Skeletal muscle satellite cell (primary cell): ENCODE measurements around the gene DHTKD1.
"Not testable (repeated sequence)": the region's sequence is repeated elsewhere in the genome, so short reads cannot be mapped to it uniquely, and the experiment has no call there.

Source experiments
- H3K27me3 ChIP-seq: 2 replicates; pipeline ENCODE4 v1.7.0; 2013; ENCODE audit warnings: low read length; ENCODE audit not compliant: control insufficient read depth, insufficient read depth
- H3K36me3 ChIP-seq: 2 replicates; pipeline ENCODE4 v1.7.0; 2013; ENCODE audit warnings: mild to moderate bottlenecking, control low read depth, low read length; ENCODE audit not compliant: insufficient read depth
- H3K4me1 ChIP-seq: 2 replicates; pipeline ENCODE4 v1.7.0; 2013; ENCODE audit warnings: low read length; ENCODE audit not compliant: control insufficient read depth, insufficient read depth
- H3K4me2 ChIP-seq: 2 replicates; pipeline ENCODE4 v1.7.0; 2013; ENCODE audit warnings: mild to moderate bottlenecking, low read length
- H3K4me3 ChIP-seq: 2 replicates; pipeline ENCODE4 v1.7.0; 2013; ENCODE audit warnings: low read length
- H3K9ac ChIP-seq: 2 replicates; pipeline ENCODE4 v1.7.0; 2013; ENCODE audit warnings: mild to moderate bottlenecking, low read depth, low read length, moderate library complexity
- H3K9me3 ChIP-seq: replicated peaks from 2 replicates; pipeline ENCODE4 v1.7.0; 2013; ENCODE audit warnings: mild to moderate bottlenecking, control low read depth, low read length

DHTKD1 gene

DNA sequence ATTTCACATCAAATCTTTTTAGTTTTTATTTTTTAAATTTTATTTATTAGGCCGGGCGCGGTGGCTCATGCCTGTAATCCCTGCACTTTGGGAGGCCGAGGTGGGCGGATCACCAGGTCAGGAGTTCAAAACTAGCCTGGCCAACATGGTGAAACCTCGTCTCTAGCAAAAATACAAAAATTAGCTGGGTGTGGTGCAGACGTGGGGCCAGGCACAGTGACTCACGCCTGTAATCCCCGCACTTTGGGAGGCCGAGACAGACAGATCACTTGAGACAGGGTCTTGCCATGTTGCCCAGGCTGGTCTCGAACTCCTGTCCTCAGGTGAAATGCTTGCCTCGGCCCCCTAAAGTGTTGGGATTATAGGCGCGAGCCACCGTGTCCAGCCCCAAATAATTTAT is 2.7 kb downstream of the DHTKD1 start:
- peaks cover 11% of the 10 kb centered on the region for H3K4me1 ChIP-seq
- not testable (repeated sequence) for H3K9ac ChIP-seq, H3K36me3 ChIP-seq, H3K4me2 ChIP-seq, H3K9me3 ChIP-seq, H3K27me3 ChIP-seq, H3K4me3 ChIP-seq

- Histone ChIP-seq H3K9ac (no peak overlapping the region), H3K4me2 (no peak overlapping the region), H3K4me1 (peaks cover 8% of the 10 kb centered on the region), H3K9me3 (no peaks in the 10 kb centered on the region), H3K4me3 (no peak overlapping the region), H3K36me3 (no peaks in the 10 kb centered on the region), H3K27me3 (no peaks in the 10 kb centered on the region)
Measured at GRCh38 chr10:12073526-12073925, 4.8 kb downstream of the DHTKD1 start.

DNA sequence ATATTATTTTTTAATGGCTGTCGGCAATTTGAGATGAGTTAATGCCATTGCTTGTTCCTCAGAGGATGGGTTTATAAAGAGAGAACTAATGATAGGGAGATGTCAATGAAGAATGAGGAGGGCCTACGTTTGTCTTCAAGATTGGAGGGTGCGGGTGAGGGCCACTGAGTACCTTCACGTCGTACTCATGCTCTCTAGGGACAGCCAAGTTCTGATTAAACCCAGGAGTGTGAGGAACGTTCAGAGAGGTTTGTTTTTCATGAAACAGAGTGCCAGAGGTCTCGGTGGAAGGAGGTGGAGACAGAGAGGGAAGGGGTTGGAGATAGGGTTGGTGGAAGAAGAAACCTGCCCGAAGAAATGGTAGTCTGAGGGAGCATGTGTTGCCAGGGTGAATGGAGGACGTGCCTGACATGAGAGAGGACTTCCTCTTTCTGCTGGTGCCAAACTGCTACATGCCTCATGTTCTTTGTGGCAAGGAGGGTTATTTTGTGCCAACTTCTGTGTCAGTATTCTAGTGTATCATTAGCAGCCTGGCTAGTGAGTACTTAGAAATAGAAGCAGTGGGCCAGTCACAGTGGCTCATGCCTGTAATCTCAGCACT is 8.9 kb downstream of the DHTKD1 start:
- Histone ChIP-seq H3K36me3 (no peaks in the 10 kb centered on the region), H3K4me2 (no peak overlapping the region), H3K9me3 (no peaks in the 10 kb centered on the region), H3K9ac (no peak overlapping the region), H3K27me3 (no peaks in the 10 kb centered on the region), H3K4me1 (peaks cover 12% of the 10 kb centered on the region), H3K4me3 (no peak overlapping the region)

- Histone ChIP-seq H3K4me3 (no peak overlapping the region), H3K36me3 (no peaks in the 10 kb centered on the region), H3K4me1 (peaks cover 12% of the 10 kb centered on the region), H3K4me2 (no peak overlapping the region), H3K9me3 (no peaks in the 10 kb centered on the region), H3K9ac (no peak overlapping the region), H3K27me3 (no peaks in the 10 kb centered on the region)
Measured at GRCh38 chr10:12081470-12081869, 12.7 kb downstream of the DHTKD1 start.

- no peak overlapping the region for H3K9ac ChIP-seq
Measured at GRCh38 chr10:12081879-12082557, 13.3 kb downstream of the DHTKD1 start.

DNA sequence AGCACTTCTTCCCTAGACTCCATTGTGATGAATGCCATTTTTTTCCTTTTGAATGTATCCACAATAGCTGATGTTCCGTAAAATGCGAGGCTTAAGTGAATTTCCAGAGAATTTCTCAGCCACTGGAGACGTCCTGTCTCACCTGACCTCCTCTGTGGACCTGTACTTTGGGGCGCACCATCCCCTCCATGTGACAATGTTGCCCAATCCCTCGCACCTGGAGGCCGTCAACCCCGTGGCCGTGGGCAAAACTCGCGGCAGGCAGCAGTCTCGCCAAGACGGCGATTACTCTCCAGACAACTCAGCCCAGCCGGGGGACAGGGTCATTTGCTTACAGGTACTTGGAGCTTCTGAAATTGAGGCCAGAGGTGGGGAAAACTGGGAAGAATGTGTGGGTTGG is 20.2 kb downstream of the DHTKD1 start:
- Histone ChIP-seq H3K27me3 (no peaks in the 10 kb centered on the region), H3K4me1 (no peaks in the 10 kb centered on the region), H3K9me3 (no peaks in the 10 kb centered on the region), H3K36me3 (peaks cover 18% of the 10 kb centered on the region), H3K4me2 (no peak overlapping the region), H3K4me3 (no peak overlapping the region), H3K9ac (no peak overlapping the region)

More at GRCh38 chr10:12081879-12082557, 13.3 kb downstream of the DHTKD1 start:
- H3K36me3 ChIP-seq: peaks cover 2% of the 10 kb centered on the region
- H3K27me3 ChIP-seq: no peaks in the 10 kb centered on the region
- peaks cover 12% of the 10 kb centered on the region for H3K4me1 ChIP-seq
- no peak overlapping the region for H3K4me2 ChIP-seq
- H3K9me3 ChIP-seq: no peaks in the 10 kb centered on the region
- H3K4me3 ChIP-seq: no peak overlapping the region

DNA sequence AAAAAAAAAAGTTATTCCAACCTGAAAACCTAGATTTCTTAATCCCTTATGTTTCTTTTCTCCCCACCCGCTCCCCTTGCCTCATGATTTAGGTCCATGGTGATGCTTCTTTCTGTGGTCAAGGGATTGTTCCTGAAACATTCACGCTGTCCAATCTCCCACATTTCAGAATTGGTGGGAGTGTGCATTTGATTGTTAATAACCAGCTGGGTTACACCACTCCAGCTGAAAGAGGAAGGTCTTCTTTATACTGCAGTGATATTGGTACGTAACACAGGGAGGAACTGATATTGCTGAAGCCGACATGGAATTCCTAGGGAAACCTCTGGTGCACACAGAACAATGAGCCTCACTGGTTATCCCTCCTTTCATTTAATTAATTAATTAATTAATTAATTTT is 22.7 kb downstream of the DHTKD1 start:
- H3K4me1 ChIP-seq: no peaks in the 10 kb centered on the region
- no peak overlapping the region for H3K9ac ChIP-seq
- peaks cover 24% of the 10 kb centered on the region for H3K36me3 ChIP-seq
- H3K4me2 ChIP-seq: no peak overlapping the region
- H3K9me3 ChIP-seq: no peaks in the 10 kb centered on the region
- H3K27me3 ChIP-seq: no peaks in the 10 kb centered on the region
- no peak overlapping the region for H3K4me3 ChIP-seq

DNA sequence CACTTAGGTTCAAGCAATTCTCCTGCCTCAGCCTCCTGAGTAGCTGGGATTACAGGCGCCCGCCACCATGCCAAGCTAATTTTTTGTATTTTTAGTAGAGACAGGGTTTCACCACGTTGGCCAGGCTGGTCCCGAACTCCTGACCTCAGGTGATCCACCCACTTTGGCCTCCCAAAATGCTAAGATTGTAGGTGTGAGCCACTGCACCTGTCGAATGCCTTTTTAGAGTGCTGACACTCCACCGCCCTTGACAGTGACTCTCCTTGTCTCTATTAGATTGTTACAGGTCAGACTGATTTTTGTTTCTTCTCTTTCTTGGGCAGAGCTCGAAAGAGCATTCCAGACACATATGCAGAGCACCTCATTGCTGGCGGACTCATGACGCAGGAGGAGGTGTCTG is 28.6 kb downstream of the DHTKD1 start:
- not testable (repeated sequence) for H3K4me1 ChIP-seq, H3K4me3 ChIP-seq, H3K27me3 ChIP-seq, H3K4me2 ChIP-seq, H3K9ac ChIP-seq, H3K9me3 ChIP-seq
- H3K36me3 ChIP-seq: peaks cover 23% of the 10 kb centered on the region

GRCh38 chr10:12097791-12098190 is 29.0 kb downstream of the DHTKD1 start:
- H3K4me2 ChIP-seq: no peak overlapping the region
- H3K9me3 ChIP-seq: no peaks in the 10 kb centered on the region
- H3K36me3 ChIP-seq: peaks cover 23% of the 10 kb centered on the region
- H3K4me1 ChIP-seq: peaks cover 5% of the 10 kb centered on the region
- H3K9ac ChIP-seq: no peak overlapping the region
- no peaks in the 10 kb centered on the region for H3K27me3 ChIP-seq
- H3K4me3 ChIP-seq: no peak overlapping the region

DNA sequence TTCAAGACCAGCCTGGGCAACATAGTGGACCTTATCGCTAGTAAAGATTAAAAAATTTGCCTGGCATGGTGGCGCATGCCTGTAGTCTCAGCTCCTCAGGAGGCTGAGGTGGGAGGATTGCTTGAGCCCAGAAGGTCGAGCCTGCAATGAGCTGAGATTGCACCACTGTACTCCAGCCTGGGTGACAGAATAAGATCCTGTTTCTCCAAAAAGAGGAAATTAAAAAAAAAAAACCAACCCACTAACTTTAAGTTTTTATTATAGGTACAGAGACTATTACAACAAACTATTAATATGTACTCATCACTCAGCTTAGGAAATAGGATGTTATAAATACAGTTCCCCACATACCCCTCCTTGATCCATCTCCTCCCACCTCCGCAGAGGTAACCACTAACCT is 30.2 kb downstream of the DHTKD1 start:
- H3K9me3 ChIP-seq: no peaks in the 10 kb centered on the region
- no peak overlapping the region for H3K9ac ChIP-seq
- no peak overlapping the region for H3K4me3 ChIP-seq
- H3K27me3 ChIP-seq: no peaks in the 10 kb centered on the region
- peaks cover 17% of the 10 kb centered on the region for H3K36me3 ChIP-seq
- no peak overlapping the region for H3K4me2 ChIP-seq
- H3K4me1 ChIP-seq: peaks cover 5% of the 10 kb centered on the region

DNA sequence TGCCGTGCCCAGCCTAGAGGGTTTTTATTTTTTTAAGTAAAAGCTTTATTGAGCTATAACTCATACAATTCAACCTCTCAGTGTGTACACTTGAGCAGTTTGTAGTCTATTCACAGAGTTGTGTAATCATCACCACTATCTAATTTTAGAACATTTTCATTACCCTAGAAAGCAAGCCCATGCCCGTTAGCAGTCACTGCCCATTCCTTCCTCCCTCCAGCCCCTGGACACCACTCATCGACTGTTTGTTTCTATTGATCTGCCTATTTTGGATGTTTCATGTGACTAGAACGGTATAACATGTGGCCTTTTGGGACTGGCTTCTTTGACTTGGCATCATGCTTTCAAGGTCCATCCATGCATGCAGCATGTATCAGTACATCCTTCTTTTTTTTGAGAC is 35.0 kb downstream of the DHTKD1 start:
- H3K36me3 ChIP-seq: peaks cover 24% of the 10 kb centered on the region
- H3K4me1 ChIP-seq: no peaks in the 10 kb centered on the region
- no peaks in the 10 kb centered on the region for H3K27me3 ChIP-seq
- H3K4me3 ChIP-seq: no peak overlapping the region
- H3K9me3 ChIP-seq: no peaks in the 10 kb centered on the region
- H3K9ac ChIP-seq: no peak overlapping the region
- no peak overlapping the region for H3K4me2 ChIP-seq

DNA sequence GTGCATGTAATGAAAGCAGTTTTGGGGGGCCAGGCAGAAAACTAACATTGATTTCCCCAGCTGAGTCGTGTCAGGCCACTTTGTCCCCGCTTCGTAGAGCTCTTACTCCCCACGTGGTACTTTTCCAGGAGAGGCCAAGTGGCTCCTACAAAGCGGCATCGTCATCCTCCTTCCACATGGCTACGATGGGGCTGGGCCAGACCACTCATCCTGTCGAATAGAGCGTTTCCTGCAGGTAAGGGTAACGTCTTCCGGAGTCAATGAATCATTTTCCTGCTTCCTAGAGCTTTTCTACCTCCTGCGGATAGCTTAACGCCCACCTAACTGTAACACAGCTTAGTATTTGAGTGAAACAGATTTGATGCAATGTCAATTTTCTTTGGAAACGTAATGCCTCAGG is 39.0 kb downstream of the DHTKD1 start:
- Histone ChIP-seq H3K4me1 (no peaks in the 10 kb centered on the region), H3K4me2 (no peak overlapping the region), H3K9ac (no peak overlapping the region), H3K9me3 (no peaks in the 10 kb centered on the region), H3K27me3 (no peaks in the 10 kb centered on the region), H3K36me3 (peaks cover 17% of the 10 kb centered on the region), H3K4me3 (no peak overlapping the region)
